A673 (cell line): ENCODE results near the gene BEGAIN.

ENCODE experiments used
- CTCF ChIP-seq: fragments of 300-800, 200-600 bp; sonication (generic); conservative IDR thresholded peaks from 2 replicates; pipeline ENCODE4 v1.5.1; 2017; ENCODE audit warnings: low read depth, mild to moderate bottlenecking, antibody characterized with exemption, low read length, moderate library complexity, mixed read lengths
- EZH2 ChIP-seq: fragments of 200-600 bp; sonication (generic); IDR thresholded peaks from 2 replicates; pipeline ENCODE4 v1.6.1; 2017; ENCODE audit warnings: borderline replicate concordance, low read depth, mild to moderate bottlenecking, mixed read lengths, antibody characterized with exemption, low read length; ENCODE audit not compliant: poor library complexity, severe bottlenecking

GRCh38 chr14:100582496-100583165 is 4.6 kb downstream of the BEGAIN start:
- TF ChIP-seq CTCF (no peak), EZH2 (no peak)
